K562 treated with DMSO at 1 percent for 4 hours (cell line): ENCODE data around the gene EMILIN3. TPM values are rescaled to one million over a fixed set of nuclear protein-coding genes. Genes with fewer than 3 reads are reported as not detected.

Source experiments
- total RNA-seq: library from RNA; unstranded; fragments of 300-600 nt; gene quantifications from 2 replicates; pipeline ENCODE4 v1.2.3, GENCODE V29; 2022; ENCODE audit not compliant: insufficient read depth

The EMILIN3 gene, protein sequence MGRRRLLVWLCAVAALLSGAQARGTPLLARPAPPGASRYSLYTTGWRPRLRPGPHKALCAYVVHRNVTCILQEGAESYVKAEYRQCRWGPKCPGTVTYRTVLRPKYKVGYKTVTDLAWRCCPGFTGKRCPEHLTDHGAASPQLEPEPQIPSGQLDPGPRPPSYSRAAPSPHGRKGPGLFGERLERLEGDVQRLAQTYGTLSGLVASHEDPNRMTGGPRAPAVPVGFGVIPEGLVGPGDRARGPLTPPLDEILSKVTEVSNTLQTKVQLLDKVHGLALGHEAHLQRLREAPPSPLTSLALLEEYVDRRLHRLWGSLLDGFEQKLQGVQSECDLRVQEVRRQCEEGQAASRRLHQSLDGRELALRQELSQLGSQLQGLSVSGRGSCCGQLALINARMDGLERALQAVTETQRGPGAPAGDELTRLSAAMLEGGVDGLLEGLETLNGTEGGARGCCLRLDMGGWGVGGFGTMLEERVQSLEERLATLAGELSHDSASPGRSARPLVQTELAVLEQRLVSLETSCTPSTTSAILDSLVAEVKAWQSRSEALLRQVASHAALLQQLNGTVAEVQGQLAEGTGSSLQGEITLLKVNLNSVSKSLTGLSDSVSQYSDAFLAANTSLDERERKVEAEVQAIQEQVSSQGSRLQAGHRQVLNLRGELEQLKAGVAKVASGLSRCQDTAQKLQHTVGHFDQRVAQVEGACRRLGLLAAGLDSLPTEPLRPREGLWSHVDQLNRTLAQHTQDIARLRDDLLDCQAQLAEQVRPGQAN
- total RNA-seq = not detected in 2 replicates

GRCh38 chr20:41366546-41367392 is at the start of gene EMILIN3:
Gene EMILIN3, minus strand, starts transcription at chr20:41366818. Its CDS starts 184 bp downstream, at chr20:41366634.

GRCh38 chr20:41340327-41341055 is 26.1 kb downstream of the EMILIN3 start, which contains the start of gene LPIN3:
Gene LPIN3, plus strand, starts transcription at chr20:41340821. Its CDS starts 4,983 bp downstream, at chr20:41345804.

GRCh38 chr20:41317546-41318270 is 48.9 kb downstream of the EMILIN3 start, which contains the start of gene ZHX3:
Gene ZHX3, minus strand, starts transcription at chr20:41317731. Its CDS starts 112,815 bp downstream, at chr20:41204916.

Other genes with a start within 250 kb of the EMILIN3 start
- gene PLCG1, start 229.3 kb downstream of the EMILIN3 start, total RNA-seq = 36.0 and 39.1 TPM in 2 replicates
- gene ZHX3, start 49.1 kb downstream of the EMILIN3 start, total RNA-seq = 2.8 and 3.7 TPM in 2 replicates
- 3.1 and 6.4 TPM in 2 replicates for gene LPIN3, start 26.0 kb downstream of the EMILIN3 start, total RNA-seq